Smooth muscle cell (in vitro differentiated cells): ENCODE results near the gene MAP3K14. TPM values are rescaled to one million over a fixed set of nuclear protein-coding genes. Genes with fewer than 3 reads are reported as not detected.

ENCODE experiments used
- DNase-seq: peaks from one replicate; lab custom pipeline; 2025; ENCODE audit not compliant: unreplicated experiment; lab: John Stamatoyannopoulos, UW
- H2AFZ ChIP-seq: fragments of 200-600 bp; sonication (generic); 2 replicates; pipeline ENCODE4 v1.6.0; 2016; ENCODE audit warnings: antibody characterized with exemption, low read depth, mild to moderate bottlenecking
- H3F3A ChIP-seq: fragments of 200-600 bp; sonication (generic); 2 replicates; pipeline ENCODE4 v1.6.0; 2017; ENCODE audit warnings: antibody characterized with exemption, low read depth
- H3K27ac ChIP-seq: fragments of 200-600 bp; sonication (generic); 2 replicates; pipeline ENCODE4 v1.5.1; 2016; ENCODE audit warnings: low read depth, mild to moderate bottlenecking
- H3K27me3 ChIP-seq: fragments of 200-600 bp; sonication (generic); 2 replicates; pipeline ENCODE4 v1.6.1; 2016; ENCODE audit warnings: low read depth, mild to moderate bottlenecking
- H3K36me3 ChIP-seq: fragments of 200-600 bp; sonication (generic); 2 replicates; pipeline ENCODE4 v1.5.1; 2016; ENCODE audit warnings: low read depth
- H3K4me1 ChIP-seq: fragments of 200-600 bp; sonication (generic); 2 replicates; pipeline ENCODE4 v1.5.1; 2016; ENCODE audit warnings: low read depth
- H3K4me2 ChIP-seq: fragments of 200-600 bp; sonication (generic); 2 replicates; pipeline ENCODE4 v1.6.0; 2016; ENCODE audit warnings: mild to moderate bottlenecking
- H3K4me3 ChIP-seq: fragments of 200-600 bp; sonication (generic); 2 replicates; pipeline ENCODE4 v1.5.1; 2016; ENCODE audit warnings: mild to moderate bottlenecking
- H3K79me2 ChIP-seq: fragments of 200-600 bp; sonication (generic); 2 replicates; pipeline ENCODE4 v1.6.0; 2016; ENCODE audit warnings: low read depth, mild to moderate bottlenecking
- H3K9ac ChIP-seq: fragments of 200-600 bp; sonication (generic); 2 replicates; pipeline ENCODE4 v1.6.0; 2016; ENCODE audit warnings: low read depth
- H3K9me3 ChIP-seq: fragments of 200-600 bp; sonication (generic); replicated peaks from 2 replicates; pipeline ENCODE4 v1.5.1; 2016; ENCODE audit warnings: low read depth
- H4K20me1 ChIP-seq: fragments of 200-600 bp; sonication (generic); 2 replicates; pipeline ENCODE4 v1.6.0; 2016; ENCODE audit warnings: low read depth
- WGBS: methylation state at CpG from one replicate; pipeline ENCODE4 v1.1.7; 2016; ENCODE audit warnings: low lambda C conversion rate; 5-methylcytosine and 5-hydroxymethylcytosine counted together
- polyA plus RNA-seq: library from polyadenylated mRNA; unstranded; fragments of >200 nt; fragmentation: Nextera tagmentation; extraction: Ambion mirVana; gene quantifications from 2 replicates; pipeline ENCODE4 v1.2.1, GENCODE V29; 2016
- total RNA-seq: library from RNA; depleted of rRNA; stranded (reverse); fragments of >200 nt; gene quantifications from 2 replicates; pipeline ENCODE4 v1.2.3, GENCODE V29; 2014
- TF ChIP-seq, protein P1 (sequence below): fragments of 200-600 bp; sonication (generic); IDR thresholded peaks from 2 replicates; pipeline ENCODE4 v1.5.1; 2017; ENCODE audit warnings: borderline replicate concordance, mild to moderate bottlenecking, antibody characterized with exemption; ENCODE audit not compliant: insufficient read depth, poor library complexity, severe bottlenecking

MAP3K14 gene
- total and polyA plus RNA-seq, 2 experiments from 2014 or later: 1.7 to 1.8 TPM

DNA sequence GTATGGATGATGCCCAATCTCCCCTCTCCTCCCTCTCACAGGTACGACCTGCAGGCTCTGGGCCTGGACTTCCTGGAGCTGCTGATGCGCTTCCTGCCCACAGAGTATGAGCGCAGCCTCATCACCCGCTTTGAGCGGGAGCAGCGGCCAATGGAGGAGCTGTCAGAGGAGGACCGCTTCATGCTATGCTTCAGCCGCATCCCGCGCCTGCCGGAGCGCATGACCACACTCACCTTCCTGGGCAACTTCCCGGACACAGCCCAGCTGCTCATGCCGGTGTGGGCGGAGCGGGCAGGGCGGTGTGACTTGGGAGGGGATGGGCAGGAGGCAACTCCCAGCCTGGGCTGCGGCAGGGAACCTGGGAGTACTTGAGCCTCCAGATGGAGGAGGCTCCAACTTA is 73.1 kb downstream of the MAP3K14 start:
- TF ChIP-seq, protein P1, sequence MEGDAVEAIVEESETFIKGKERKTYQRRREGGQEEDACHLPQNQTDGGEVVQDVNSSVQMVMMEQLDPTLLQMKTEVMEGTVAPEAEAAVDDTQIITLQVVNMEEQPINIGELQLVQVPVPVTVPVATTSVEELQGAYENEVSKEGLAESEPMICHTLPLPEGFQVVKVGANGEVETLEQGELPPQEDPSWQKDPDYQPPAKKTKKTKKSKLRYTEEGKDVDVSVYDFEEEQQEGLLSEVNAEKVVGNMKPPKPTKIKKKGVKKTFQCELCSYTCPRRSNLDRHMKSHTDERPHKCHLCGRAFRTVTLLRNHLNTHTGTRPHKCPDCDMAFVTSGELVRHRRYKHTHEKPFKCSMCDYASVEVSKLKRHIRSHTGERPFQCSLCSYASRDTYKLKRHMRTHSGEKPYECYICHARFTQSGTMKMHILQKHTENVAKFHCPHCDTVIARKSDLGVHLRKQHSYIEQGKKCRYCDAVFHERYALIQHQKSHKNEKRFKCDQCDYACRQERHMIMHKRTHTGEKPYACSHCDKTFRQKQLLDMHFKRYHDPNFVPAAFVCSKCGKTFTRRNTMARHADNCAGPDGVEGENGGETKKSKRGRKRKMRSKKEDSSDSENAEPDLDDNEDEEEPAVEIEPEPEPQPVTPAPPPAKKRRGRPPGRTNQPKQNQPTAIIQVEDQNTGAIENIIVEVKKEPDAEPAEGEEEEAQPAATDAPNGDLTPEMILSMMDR: no peak
- no peaks in the 10 kb centered on the region for H3K9me3 ChIP-seq
- no peaks in the 10 kb centered on the region for H3K79me2 ChIP-seq
- no peak overlapping the region for H3K9ac ChIP-seq
- no peak overlapping the region for H2AFZ ChIP-seq
- H3K4me3 ChIP-seq: no peak overlapping the region
- H3K4me2 ChIP-seq: no peak overlapping the region
- H3F3A ChIP-seq: no peaks in the 10 kb centered on the region
- peaks cover 30% of the 10 kb centered on the region for H3K27me3 ChIP-seq
- no peaks in the 10 kb centered on the region for H3K36me3 ChIP-seq
- DNase-seq: no peak
- H3K27ac ChIP-seq: no peak overlapping the region
- peaks cover 13% of the 10 kb centered on the region for H3K4me1 ChIP-seq
- H4K20me1 ChIP-seq: no peaks in the 10 kb centered on the region
- 89% methylated on average over 18 of the region's 18 CpGs for WGBS

DNA sequence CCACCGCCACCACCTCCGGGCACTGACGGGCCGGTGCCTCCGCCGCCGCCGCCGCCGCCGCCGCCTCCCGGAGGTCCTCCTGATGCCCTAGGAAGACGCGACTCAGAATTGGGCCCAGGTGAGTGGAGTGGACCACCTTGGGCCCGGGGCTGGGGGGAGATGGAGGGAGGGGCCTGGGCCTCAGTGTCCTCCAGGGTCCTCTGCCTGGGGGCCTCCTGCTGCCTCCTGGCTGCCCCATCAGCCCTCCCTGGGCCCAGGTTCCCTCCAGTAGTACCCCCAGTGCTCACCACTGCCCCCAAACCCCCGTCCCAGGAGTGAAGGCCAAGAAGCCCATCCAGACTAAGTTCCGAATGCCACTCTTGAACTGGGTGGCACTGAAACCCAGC is 74.8 kb downstream of the MAP3K14 start:
- H4K20me1 ChIP-seq: no peaks in the 10 kb centered on the region
- no peak overlapping the region for H3K27ac ChIP-seq
- no peaks in the 10 kb centered on the region for H3F3A ChIP-seq
- H3K9me3 ChIP-seq: no peaks in the 10 kb centered on the region
- peaks cover 13% of the 10 kb centered on the region for H3K4me1 ChIP-seq
- no peak overlapping the region for H2AFZ ChIP-seq
- WGBS: 59% methylated on average over 2 of the region's 18 CpGs
- no peak for DNase-seq
- H3K9ac ChIP-seq: no peak overlapping the region
- H3K79me2 ChIP-seq: no peaks in the 10 kb centered on the region
- peak overlapping the region; percentile 48 for H3K4me3 ChIP-seq
- peaks cover 30% of the 10 kb centered on the region for H3K27me3 ChIP-seq
- TF ChIP-seq, protein P1: no peak
- no peaks in the 10 kb centered on the region for H3K36me3 ChIP-seq
- peak overlapping the region; percentile 83 for H3K4me2 ChIP-seq

DNA sequence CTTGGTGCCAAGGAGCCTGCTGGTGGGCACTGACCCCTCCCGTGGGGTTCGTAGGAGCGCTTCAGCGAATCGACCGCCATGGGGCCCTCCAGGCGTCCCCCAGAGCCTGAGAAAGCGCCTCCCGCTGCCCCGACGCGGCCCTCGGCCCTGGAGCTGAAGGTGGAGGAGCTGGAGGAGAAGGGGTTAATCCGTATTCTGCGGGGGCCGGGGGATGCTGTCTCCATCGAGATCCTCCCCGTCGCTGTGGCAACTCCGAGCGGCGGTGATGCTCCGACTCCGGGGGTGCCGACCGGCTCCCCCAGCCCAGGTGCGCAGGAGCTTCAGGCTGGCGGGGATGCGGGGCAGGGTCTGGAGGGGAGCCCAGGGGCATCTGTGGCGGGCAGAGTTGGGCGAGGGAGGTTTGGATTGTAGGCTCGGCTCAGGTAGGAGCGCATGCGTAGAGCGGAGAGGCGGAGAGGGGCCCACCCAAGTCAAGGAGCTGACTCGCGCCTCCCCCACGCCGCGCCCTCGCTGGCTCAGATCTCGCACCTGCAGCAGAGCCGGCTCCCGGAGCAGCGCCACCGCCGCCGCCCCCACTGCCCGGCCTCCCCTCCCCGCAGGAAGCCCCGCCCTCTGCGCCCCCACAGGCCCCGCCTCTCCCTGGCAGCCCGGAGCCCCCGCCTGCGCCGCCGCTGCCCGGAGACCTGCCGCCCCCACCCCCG is 75.3 kb downstream of the MAP3K14 start:
- peaks cover 30% of the 10 kb centered on the region for H3K27me3 ChIP-seq
- WGBS: 3% methylated on average over 29 of the region's 62 CpGs
- H3K27ac ChIP-seq: no peak overlapping the region
- no peak overlapping the region for H2AFZ ChIP-seq
- H3K9me3 ChIP-seq: no peaks in the 10 kb centered on the region
- H3K4me3 ChIP-seq: peak overlapping the region; percentile 48
- TF ChIP-seq, protein P1: no peak
- H3K4me1 ChIP-seq: peaks cover 8% of the 10 kb centered on the region
- no peaks in the 10 kb centered on the region for H3K36me3 ChIP-seq
- no peak overlapping the region for H3K9ac ChIP-seq
- no peaks in the 10 kb centered on the region for H4K20me1 ChIP-seq
- H3K79me2 ChIP-seq: no peaks in the 10 kb centered on the region
- no peaks in the 10 kb centered on the region for H3F3A ChIP-seq
- H3K4me2 ChIP-seq: peak overlapping the region; percentile 83
- no peak for DNase-seq

DNA sequence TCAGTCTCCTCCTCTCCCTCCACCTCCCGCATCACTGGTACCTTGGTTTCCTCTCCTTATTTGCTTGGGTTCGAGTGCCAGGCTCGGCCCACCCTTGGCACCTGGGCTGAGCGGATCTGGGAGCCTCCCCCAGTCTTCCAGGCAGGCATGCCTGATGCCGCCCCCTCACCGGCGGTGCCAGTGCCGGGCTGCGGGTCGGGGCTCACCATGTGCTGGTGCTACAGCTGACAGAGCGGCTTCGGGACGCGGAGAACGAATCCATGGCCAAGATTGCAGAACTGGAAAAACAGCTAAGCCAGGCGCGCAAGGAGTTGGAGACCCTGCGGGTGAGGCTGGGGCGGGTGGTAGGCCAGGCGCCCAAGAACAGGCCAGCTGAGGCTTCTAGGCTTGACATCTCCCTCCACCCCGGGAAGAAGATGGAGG is 75.9 kb downstream of the MAP3K14 start:
- H3K27ac ChIP-seq: no peak overlapping the region
- peak overlapping the region; percentile 48 for H3K4me3 ChIP-seq

More for the DNA sequence above, 75.9 kb downstream of the MAP3K14 start:
- Histone ChIP-seq H3K4me1 (peaks cover 8% of the 10 kb centered on the region), H3K4me2 (peak overlapping the region; percentile 83), H3F3A (no peaks in the 10 kb centered on the region), H3K27me3 (peaks cover 30% of the 10 kb centered on the region), H3K79me2 (no peaks in the 10 kb centered on the region), H4K20me1 (no peaks in the 10 kb centered on the region), H2AFZ (no peak overlapping the region), H3K36me3 (no peaks in the 10 kb centered on the region), H3K9me3 (no peaks in the 10 kb centered on the region), H3K9ac (no peak overlapping the region)
- no peak for DNase-seq
- WGBS: 36% methylated on average over 21 of the region's 21 CpGs
- TF ChIP-seq, protein P1: no peak
